HG03432 (cell line): Measurements from ENCODE around the gene CD109.
A peak's percentile ranks its signal among the peaks of the same experiment; 100 is the strongest.

Experiments used
- ATAC-seq: cut with Tn5 transposase; IDR thresholded peaks from one replicate; pipeline ENCODE4 v1.9.1; 2021; ENCODE audit warnings: mild to moderate bottlenecking, moderate library complexity; ENCODE audit not compliant: unreplicated experiment

CD109 gene

GRCh38 chr6:73724389-73724788, 28.4 kb downstream of the CD109 start:
- no peak for ATAC-seq

GRCh38 chr6:73725192-73725591, 29.2 kb downstream of the CD109 start:
- peak; percentile 41 for ATAC-seq

GRCh38 chr6:73727114-73727513, 31.1 kb downstream of the CD109 start:
- no peak for ATAC-seq

- ATAC-seq, result peak; percentile 75
Measured at GRCh38 chr6:73728548-73729205, 32.7 kb downstream of the CD109 start.

- ATAC-seq, result no peak
Measured at GRCh38 chr6:73731285-73731684, 35.3 kb downstream of the CD109 start.

- ATAC-seq, result peak; percentile 74
Measured at GRCh38 chr6:73732845-73733675, 37.1 kb downstream of the CD109 start.

- no peak for ATAC-seq
Measured at GRCh38 chr6:73733791-73734190, 37.8 kb downstream of the CD109 start.

- ATAC-seq, result no peak
Measured at GRCh38 chr6:73734832-73735453, 38.9 kb downstream of the CD109 start.

GRCh38 chr6:73738367-73739028, 42.5 kb downstream of the CD109 start:
- no peak for ATAC-seq

- peak; percentile 69 for ATAC-seq
Measured at GRCh38 chr6:73739096-73739495, 43.1 kb downstream of the CD109 start.

GRCh38 chr6:73742433-73742832, 46.4 kb downstream of the CD109 start:
- ATAC-seq, result no peak

- no peak for ATAC-seq
Measured at GRCh38 chr6:73743081-73743480, 47.1 kb downstream of the CD109 start.

GRCh38 chr6:73743556-73743955, 47.6 kb downstream of the CD109 start:
- no peak for ATAC-seq

GRCh38 chr6:73746787-73747186, 50.8 kb downstream of the CD109 start:
- ATAC-seq, result no peak

GRCh38 chr6:73747289-73747688, 51.3 kb downstream of the CD109 start:
- ATAC-seq, result peak; percentile 97

GRCh38 chr6:73752943-73753342, 56.9 kb downstream of the CD109 start:
- no peak for ATAC-seq

GRCh38 chr6:73766040-73766439, 70.0 kb downstream of the CD109 start:
- no peak for ATAC-seq

GRCh38 chr6:73768558-73768957, 72.6 kb downstream of the CD109 start:
- no peak for ATAC-seq

- ATAC-seq, result no peak
Measured at GRCh38 chr6:73769976-73770375, 74.0 kb downstream of the CD109 start.

- peak; percentile 86 for ATAC-seq
Measured at GRCh38 chr6:73774311-73774774, 78.3 kb downstream of the CD109 start.

GRCh38 chr6:73779943-73780342, 83.9 kb downstream of the CD109 start:
- no peak for ATAC-seq
